ENCODE measurements around the gene CD79A. TPM values are rescaled to one million over a fixed set of nuclear protein-coding genes. Genes with fewer than 3 reads are reported as not detected.

Gene CD79A
- polyA plus RNA-seq, 3 donors, result 1.9 to 2.7 (median 2.1) TPM

DNA sequence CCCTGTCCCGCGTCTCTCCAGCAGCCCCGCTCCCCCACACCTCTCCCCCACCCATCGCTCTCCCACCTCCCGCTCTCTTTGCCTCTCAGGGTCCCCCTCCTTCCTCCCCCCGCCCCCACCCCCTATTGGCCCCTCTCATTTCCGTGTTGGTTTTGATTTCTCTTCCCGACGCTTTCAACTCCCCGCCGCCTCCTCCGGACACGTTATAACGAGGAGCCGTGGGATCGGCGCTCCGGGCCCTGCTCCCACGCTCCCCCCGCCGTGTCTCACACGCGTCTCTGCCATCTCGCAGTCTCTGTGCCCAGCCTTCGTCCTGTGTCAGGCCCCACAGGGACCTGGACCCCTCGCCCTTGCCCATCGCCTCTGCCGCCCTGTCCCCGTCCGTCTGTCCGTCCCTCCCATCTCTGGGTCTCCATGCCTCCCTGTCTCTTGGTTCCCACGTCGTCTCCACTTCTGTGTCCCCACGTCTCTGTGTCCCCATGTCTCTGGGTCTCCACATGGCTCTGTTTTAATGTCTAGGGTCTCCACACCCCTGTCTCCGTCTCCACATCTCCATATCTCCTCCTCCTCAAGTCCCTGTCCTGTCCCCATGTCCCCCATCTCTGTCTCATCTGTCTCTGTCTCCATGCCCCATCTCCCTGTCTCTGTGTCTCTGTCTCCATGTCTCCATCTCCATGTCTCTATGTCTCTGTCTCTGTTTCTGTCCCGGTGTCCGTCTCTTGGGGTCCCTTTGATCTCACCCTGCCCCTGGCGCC, 38.1 kb downstream of the CD79A start:
- Mint-ChIP-seq H3K27ac (no peak overlapping the region), H3K4me3 (peak overlapping the region in 1 of 2 donors; percentile 58), H3K27me3 (ENCODE audit: low read depth in 3 of 3) (peaks cover 0 to 42% (median 40%) of the 10 kb centered on the region in 3 donors), H3K36me3 (peaks cover 0 to 7% of the 10 kb centered on the region in 2 donors), H3K9me3 (peaks cover 0 to 8% (median 3%) of the 10 kb centered on the region in 7 donors), H3K4me1 (peaks cover 15% of the 10 kb centered on the region)
- Histone ChIP-seq H4K20me1 (ENCODE audit: insufficient read depth, low read length) (peaks cover 27% of the 10 kb centered on the region), H3K79me2 (ENCODE audit: insufficient read depth, low read length) (no peaks in the 10 kb centered on the region), H3K4me1 (ENCODE audit: control insufficient read depth in 1 of 2, insufficient read depth in 2 of 2, low read length in 2 of 2) (no peaks in the 10 kb centered on the region), H2AFZ (ENCODE audit: insufficient read depth, low read depth, low read length, poor library complexity, severe bottlenecking) (no peak overlapping the region), H3K27ac (ENCODE audit: low read depth in 1 of 2, low read length in 2 of 2) (no peak overlapping the region), H3K36me3 (replicated peaks in 1 of 2; ENCODE audit: control insufficient read depth in 1 of 2, insufficient read depth in 2 of 2, low read length in 2 of 2) (no peaks in the 10 kb centered on the region), H3K4me3 (replicated peaks in 1 of 3; ENCODE audit: low read depth in 2 of 3, low read length in 3 of 3) (no peak overlapping the region), H3K4me2 (replicated peaks; ENCODE audit: extremely low read depth, low read length, poor library complexity, severe bottlenecking) (no peak overlapping the region), H3K27me3 (ENCODE audit: control insufficient read depth in 2 of 2, insufficient read depth in 2 of 2, low read length in 2 of 2) (peaks cover 29 to 71% of the 10 kb centered on the region in 2 donors), H3K9ac (ENCODE audit: insufficient read depth, low read length, poor library complexity, severe bottlenecking) (no peak overlapping the region), H3K9me3 (replicated peaks in 1 of 2; ENCODE audit: control insufficient read depth in 1 of 2, insufficient read depth in 1 of 2, low read length in 2 of 2) (peaks cover 0 to 16% of the 10 kb centered on the region in 2 donors)
- 4% methylated on average over 32 of the region's 38 CpGs for WGBS (ENCODE audit: insufficient coverage)
- TF ChIP-seq CTCF (IDR thresholded peaks at IDR 0.05), result no peak
- intact Hi-C loops (cut with micrococcal nuclease), result no loop called here
- no peak for DNase-seq

DNA sequence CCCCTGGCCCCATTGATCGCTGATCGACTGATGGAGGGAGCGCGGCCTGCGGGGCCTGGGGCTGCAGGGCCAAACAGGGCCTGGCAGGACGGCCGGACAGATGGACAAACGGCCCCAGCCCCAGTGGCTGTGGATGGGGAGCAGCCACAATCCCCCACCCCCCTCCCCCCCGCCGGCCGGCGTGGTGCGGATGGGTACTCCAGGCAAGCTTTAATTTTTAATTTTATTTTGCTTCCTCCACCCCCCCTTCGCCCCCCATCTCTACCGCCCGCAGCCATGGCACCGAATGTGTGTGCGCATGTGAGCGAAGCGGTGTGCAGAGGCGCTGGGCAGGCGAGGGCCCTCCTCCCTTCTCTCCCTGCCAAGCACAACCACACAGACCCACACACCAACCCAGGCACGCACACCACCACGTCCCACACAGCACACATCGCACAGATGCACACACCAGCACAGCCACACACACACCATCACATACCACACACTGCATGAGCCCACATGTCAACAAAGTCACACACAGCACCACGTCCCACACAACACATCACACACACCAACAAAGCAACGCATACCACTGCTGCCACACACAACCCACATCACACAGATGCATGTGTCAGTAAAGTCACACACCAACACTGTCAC, 38.8 kb downstream of the CD79A start:
- Histone ChIP-seq H3K79me2 (ENCODE audit: insufficient read depth, low read length) (no peaks in the 10 kb centered on the region), H3K4me3 (replicated peaks in 1 of 3; ENCODE audit: low read depth in 2 of 3, low read length in 3 of 3) (no peak overlapping the region), H3K9ac (ENCODE audit: insufficient read depth, low read length, poor library complexity, severe bottlenecking) (no peak overlapping the region), H3K4me1 (ENCODE audit: control insufficient read depth in 1 of 2, insufficient read depth in 2 of 2, low read length in 2 of 2) (no peaks in the 10 kb centered on the region), H3K9me3 (replicated peaks in 1 of 2; ENCODE audit: control insufficient read depth in 1 of 2, insufficient read depth in 1 of 2, low read length in 2 of 2) (peaks cover 0 to 16% of the 10 kb centered on the region in 2 donors), H3K27ac (ENCODE audit: low read depth in 1 of 2, low read length in 2 of 2) (no peak overlapping the region), H3K36me3 (replicated peaks in 1 of 2; ENCODE audit: control insufficient read depth in 1 of 2, insufficient read depth in 2 of 2, low read length in 2 of 2) (no peaks in the 10 kb centered on the region), H3K4me2 (replicated peaks; ENCODE audit: extremely low read depth, low read length, poor library complexity, severe bottlenecking) (no peak overlapping the region), H3K27me3 (ENCODE audit: control insufficient read depth in 2 of 2, insufficient read depth in 2 of 2, low read length in 2 of 2) (peaks cover 29 to 73% of the 10 kb centered on the region in 2 donors), H4K20me1 (ENCODE audit: insufficient read depth, low read length) (peaks cover 20% of the 10 kb centered on the region), H2AFZ (ENCODE audit: insufficient read depth, low read depth, low read length, poor library complexity, severe bottlenecking) (no peak overlapping the region)
- no peak for TF ChIP-seq CTCF (IDR thresholded peaks at IDR 0.05)
- Mint-ChIP-seq H3K27me3 (ENCODE audit: low read depth in 3 of 3) (peaks cover 0 to 36% (median 35%) of the 10 kb centered on the region in 3 donors), H3K27ac (no peak overlapping the region), H3K4me3 (no peak overlapping the region), H3K9me3 (peaks cover 0 to 8% (median 3%) of the 10 kb centered on the region in 7 donors), H3K36me3 (peaks cover 0 to 2% of the 10 kb centered on the region in 2 donors), H3K4me1 (peaks cover 9% of the 10 kb centered on the region)
- intact Hi-C loops (cut with micrococcal nuclease), result no loop called here
- 30% methylated on average over 19 of the region's 27 CpGs for WGBS (ENCODE audit: insufficient coverage)
- DNase-seq, result no peak

Measured in CD14-positive monocyte (primary cell).